HG02870 (cell line): ENCODE results near the gene SHANK3.
"Not testable (repeated sequence)": the region's sequence is repeated elsewhere in the genome, so short reads cannot be mapped to it uniquely, and the experiment has no call there.

ENCODE experiments used
- ATAC-seq: cut with Tn5 transposase; IDR thresholded peaks from one replicate; pipeline ENCODE4 v1.9.1; 2021; ENCODE audit warnings: mild to moderate bottlenecking, moderate library complexity; ENCODE audit not compliant: unreplicated experiment

SHANK3 gene

DNA sequence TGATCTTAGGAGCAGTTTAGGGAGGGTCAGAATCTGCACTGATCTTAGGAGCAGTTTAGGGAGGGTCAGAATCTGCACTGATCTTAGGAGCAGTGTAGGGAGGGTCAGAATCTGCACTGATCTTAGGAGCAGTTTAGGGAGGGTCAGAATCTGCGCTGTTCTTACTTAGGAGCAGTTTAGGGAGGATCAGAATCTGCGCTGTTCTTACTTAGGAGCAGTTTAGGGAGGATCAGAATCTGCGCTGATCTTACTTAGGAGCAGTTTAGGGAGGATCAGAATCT is 28.9 kb upstream of the SHANK3 start:
- ATAC-seq = not testable (repeated sequence)

DNA sequence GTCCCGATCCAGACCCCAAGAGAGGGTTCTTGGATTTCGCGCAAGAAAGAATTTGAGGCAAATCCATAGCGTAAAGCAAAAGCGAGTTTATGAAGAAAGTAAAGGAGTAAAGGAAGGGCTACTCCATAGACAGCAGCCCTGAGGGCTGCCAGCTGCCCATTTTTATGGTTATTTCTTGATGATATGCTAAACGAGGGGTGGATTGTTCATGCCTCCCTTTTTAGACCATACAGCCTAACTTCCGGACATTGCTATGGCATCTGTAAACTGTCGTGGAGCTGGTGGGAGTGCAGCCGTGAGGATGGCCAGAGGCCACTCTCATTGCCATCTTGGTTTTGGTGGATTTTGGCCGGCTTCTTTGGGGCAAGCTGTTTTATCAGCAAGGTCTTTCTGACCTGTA is 19.4 kb upstream of the SHANK3 start:
- no peak for ATAC-seq

DNA sequence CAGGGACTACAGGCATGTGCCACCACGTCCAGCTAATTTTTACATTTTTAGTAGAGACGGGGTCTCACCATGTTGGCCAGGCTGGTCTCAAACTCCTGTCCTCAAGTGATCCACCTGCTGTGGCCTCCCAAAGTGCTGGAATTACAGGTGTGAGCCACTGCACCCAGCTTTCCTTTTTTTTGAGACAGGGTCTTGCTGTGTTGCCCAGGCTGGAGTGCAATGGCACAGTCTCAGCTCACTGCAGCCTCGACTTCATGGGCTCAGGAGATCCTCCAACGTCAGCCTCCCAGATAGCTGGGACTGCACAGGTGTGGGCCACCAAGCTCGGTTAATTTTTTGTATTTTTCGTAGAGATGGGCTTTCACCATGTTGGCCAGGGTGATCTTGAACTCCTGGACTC is 18.0 kb upstream of the SHANK3 start:
- ATAC-seq = not testable (repeated sequence)

DNA sequence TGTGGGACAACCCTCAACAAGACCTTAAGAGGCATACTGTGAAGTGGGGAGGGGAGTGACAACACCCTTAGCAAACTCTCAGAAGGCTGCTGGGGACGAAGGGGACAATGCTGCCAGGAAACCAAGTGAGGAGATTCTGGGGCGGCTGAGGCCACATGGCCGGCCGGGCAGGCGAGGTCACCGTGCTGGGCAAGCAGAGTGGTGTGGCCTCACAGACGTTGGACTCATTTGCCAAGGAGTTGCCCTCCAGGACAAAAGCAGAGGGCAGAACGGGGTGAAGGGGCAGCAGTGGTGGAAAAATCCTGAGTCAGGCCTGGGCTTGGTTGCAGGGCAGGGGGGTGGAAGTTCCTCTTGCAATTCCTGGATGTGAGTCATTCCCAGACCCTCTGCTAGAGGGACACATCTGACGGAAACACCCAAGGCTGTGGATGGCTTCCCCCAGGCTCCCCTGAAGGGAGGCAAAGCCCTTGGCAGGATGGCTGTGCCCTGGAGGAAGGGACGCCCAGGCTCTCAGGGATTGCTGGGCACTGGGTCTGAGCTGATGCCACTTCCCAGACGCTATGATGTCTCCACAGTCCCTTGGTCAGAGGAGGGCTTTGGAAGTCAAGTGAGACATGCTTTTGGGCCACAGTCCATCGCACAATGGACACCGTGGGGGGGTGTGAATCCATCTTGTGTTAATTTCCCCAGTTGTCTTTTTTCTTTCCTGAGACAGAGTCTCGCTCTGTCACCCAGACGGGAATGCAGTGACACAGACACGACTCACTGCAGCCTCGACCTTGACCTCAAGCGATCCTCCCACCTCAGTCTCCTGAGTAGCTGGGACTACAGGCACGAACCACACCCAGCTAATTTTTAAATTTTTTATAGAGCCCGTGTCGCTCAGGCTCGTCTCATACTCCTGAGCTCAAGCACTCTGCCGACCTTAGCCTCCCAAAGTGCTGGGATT is 16.2 kb upstream of the SHANK3 start:
- ATAC-seq = no peak

DNA sequence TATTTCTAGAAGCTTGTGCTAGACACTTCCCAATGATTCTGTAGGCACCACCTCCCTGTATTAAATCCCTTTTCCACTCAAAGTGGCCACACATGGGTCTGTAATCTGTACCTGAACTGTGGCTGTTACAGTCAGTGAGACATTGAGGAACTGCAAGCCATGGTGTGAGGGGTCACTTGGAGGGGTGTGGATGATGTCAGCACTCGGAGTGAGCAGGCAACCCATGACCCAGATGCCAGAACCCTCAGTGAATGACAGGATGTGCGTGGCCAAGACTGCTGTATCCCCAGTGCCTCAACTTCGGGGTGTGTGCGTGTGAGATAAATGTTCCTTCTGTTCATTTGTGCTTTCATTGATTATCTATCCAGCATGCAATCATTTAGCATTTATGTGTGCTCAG is 14.7 kb upstream of the SHANK3 start:
- ATAC-seq = no peak

DNA sequence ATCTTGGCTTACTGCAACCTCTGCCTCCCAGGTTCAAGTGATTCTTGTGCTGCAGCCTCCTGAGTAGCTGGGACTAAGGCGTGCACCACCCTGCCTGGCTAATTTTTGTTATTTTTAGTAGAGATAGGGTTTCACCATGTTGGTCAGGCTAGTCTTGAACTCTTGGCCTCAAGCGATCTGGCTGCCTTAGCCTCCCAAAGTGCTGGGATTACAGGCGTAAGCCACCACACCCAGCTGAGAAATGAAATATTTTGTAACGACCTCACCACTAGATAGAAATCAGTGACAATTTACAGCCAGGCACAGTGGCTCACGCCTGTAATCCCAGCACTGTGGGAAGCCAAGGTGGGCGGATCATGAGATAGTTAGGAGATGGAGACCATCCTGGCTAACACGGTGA is 12.9 kb upstream of the SHANK3 start:
- ATAC-seq = not testable (repeated sequence)

DNA sequence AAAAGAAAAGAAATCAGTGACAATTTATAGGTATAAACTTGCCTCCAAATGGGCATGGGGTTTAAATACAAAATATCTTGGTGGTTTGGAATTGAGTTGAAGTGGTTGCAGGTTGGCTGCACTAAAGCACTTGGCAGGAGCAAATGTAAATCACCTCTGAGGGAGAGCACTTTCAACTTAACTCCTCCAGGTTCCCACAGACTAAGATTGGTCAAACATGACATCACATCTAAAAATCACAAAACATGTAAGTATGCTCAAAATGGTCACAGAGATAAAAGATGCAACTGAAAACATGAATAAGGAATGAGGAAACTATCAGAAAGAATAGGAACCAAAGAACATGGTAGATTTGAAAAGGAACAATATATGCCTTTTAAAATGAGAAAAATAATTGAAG is 12.3 kb upstream of the SHANK3 start:
- no peak for ATAC-seq

DNA sequence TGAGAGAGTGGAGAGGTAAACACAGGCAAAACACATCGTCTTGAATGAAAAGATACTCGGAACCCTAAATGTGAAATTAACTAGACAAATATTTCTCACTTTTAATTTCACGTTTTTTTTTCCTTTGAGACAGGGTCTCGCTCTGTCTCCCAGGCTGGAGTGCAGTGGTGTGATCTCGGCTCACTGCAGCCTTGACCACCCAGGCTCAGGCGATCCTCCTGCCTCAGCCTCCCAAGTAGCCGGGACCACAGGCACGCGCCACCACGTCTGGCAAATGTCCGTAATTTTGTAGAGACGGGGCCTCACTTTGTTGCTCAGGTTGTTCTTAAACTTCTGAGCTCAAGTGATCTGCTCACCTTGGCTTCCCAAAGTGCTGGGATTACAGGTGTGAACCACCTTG is 7.4 kb upstream of the SHANK3 start:
- no peak for ATAC-seq

DNA sequence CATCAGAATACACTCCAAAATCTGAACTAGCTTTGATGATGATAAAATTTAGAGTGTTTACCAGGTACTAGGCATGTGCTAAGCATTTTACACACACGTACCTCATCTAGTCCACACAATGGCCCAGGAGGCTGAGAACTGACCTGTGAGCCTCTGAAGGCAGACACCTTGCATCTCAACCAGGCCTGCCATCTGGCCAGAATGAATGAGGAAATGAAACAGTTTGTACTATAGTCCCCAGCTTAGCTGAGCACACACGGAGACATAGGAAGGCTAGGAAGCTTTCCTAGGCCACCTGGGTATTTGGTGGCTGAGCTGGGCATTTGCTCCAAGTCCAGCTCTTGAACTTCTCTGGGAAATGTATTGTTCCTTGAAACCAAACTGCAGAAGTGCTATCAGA is 6.9 kb upstream of the SHANK3 start:
- ATAC-seq = no peak

DNA sequence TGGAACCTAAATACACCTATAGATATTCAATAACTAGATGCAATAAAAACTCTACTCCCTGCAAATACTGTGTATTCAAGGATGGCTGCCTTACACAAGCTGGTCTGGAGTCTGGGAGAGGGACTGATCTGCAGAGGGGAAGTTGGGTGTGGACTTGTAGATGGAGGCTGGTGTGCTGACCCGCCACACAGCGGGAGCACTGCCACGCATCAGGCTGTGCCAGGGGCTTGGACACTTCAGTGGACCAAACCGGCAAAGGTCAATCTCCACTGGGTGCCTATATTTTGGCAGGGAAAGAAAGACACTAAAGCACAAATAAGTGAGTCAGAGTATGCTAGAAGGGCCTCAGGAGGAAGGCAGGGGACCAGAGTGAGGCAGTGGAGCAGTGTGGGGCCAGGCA is 2.1 kb upstream of the SHANK3 start:
- ATAC-seq = no peak

DNA sequence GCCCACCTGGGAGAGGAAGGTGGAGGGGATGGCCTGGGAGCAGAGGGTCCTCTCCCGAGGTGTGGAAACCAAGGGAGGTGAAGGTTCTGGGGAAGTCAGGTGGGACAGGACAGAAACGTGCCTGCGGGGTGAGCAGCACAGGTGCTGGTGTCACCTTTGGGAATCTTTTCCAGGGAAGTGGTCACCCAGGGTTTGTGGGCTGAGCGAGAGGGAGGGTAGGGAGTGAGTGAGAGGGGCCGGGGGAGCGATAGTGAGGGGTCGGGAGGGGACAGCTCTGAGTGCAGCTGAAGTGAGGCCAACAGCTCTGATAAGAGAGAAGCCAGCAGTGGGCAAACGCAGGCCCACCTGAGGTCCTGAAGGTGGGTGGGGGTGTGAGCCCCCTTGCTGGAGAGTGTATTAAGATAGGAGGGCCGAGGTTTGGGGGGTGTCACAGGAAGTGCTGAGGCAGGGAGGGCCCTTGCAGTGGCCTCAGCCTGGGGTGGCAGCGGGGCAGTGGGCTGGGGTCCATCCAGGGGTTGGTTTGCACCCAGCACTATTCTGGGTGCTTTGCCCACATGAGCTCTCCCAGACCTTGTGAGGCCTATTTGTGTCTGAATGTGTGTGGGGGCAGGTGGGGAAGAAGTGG is 1.6 kb upstream of the SHANK3 start:
- no peak for ATAC-seq

DNA sequence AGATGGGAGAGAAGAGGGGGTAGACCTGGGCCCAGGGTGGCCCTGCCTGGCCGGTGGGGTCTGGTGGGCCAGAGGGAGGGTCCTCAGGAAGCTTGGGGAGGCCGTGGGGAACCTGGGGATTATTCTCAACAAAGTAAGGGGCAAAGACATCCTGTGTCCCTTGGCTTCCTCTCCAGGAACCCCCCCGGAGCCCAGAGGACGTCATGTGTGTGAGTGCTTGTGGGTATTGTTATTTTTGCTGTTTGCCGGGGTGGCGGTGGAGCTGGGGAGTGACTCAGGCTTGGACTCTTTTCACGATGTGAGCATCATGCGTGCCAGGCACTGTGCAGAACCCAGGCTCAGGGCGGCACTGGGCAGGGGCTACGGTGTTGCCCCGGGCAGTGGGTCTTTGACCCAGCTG is 982 bp upstream of the SHANK3 start:
- no peak for ATAC-seq

DNA sequence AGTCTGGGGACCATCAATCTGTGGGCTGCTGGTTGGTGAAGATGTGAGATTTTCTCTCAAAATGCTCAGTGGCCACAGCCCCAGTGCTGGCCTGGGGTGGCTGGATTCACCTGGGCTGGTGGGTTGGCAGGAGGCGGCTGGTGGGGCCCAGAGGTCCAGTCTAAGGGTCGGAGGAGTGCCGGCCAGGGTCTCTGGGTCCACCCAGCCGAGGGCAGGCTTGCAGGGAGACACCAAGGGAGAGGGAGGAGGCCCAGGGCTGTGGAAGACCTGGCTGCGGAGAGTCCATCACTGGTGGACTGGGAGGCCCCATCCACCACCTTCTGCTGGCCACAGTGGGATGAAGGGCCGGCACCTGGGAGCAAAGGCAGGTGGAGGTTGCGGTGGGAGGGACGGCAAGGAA is 582 bp upstream of the SHANK3 start:
- no peak for ATAC-seq

DNA sequence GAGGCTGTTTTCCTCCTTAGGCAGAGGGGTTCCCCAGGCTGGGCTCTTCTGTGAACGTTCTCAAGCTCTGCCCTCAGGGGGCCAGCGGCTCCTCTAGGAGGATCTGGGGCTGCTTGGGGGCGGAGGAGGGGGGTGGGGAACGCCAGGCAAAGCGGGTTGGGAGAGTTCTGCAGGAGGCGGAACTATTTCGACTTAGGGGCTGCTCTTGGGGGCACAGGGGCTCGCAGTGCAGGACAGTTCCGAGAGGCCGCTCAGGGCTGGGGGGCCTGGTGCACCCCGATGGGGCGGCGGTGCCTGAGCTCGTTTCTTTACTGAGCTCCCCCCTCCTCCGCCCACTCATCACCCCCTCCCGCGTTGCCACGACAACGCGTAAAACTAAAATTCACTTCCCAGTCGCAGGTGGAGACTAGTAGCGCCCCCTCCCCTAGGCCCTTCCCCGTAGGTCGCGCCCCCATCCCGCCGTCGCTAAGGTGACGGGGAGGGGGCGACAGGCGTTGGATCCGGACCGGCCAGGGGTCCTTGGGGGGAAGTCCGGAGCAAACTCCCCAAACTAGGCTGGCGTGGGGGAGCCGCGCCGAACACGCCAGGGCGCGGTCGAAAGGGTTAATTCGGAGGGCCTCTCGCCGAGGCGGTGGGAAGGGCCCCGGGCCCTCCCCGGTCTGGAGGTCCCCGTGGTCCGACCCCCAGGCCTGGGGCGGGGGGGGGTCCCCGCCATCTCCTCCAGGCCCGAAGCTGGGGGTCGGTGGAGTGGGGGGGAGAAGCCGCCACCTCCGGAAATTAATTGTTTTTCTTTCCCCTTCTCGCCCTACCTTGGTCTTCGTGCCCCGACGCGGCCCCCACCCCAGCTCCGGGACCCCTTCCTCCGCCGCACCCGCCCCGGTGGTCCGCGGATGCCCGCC is 857 bp downstream of the SHANK3 start:
- no peak for ATAC-seq

DNA sequence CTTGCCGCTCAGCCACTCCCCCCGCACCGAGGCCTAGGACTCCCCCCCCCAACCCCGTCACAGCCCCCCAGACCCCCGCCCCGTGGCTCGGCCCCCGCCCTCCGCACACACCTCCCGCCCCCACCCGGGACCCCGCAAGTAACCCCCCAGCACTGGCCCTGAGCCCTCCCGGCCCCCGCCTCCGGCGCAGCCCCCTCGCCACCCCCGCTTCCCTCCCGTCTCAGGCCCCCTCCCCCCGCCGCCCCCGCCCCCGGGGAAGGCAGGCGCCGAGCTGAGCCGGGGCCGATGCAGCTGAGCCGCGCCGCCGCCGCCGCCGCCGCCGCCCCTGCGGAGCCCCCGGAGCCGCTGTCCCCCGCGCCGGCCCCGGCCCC is 1.5 kb downstream of the SHANK3 start:
- ATAC-seq = no peak

DNA sequence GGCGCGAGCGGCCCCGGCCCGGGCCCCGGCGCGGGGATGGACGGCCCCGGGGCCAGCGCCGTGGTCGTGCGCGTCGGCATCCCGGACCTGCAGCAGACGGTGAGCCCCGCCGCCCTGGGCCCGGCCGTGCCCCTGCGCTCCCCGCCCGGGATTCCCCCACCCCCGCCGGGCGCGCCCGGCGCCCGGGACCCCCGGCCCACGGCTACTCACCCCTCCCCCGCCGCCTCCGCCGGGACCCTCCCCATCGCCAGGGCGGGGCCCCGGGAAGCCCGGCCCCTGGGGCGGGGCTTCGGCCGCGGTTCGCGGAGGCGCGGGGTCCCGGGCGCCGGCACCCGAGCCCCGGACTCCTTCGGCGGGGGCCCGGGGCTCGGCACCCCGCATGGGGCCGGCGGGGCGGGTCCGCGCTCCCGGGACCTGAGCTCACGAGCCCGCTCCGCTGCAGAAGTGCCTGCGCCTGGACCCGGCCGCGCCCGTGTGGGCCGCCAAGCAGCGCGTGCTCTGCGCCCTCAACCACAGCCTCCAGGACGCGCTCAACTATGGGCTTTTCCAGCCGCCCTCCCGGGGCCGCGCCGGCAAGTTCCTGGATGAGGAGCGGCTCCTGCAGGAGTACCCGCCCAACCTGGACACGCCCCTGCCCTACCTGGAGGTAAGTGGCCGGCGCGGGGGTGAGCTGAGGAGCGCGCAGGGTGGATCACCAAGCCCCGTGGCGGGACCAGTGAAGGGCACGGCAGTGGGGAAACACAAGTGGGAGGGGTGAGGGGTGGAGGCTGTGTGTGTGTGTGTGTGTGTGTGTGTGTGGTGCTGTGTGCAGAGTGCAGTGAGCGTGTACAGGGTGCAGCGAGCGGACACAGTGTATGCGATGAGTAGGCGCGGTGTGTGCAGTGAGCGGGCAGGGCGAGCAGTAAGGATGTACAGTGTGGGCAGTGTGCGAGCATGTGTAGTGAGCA is 2.3 kb downstream of the SHANK3 start:
- no peak for ATAC-seq

DNA sequence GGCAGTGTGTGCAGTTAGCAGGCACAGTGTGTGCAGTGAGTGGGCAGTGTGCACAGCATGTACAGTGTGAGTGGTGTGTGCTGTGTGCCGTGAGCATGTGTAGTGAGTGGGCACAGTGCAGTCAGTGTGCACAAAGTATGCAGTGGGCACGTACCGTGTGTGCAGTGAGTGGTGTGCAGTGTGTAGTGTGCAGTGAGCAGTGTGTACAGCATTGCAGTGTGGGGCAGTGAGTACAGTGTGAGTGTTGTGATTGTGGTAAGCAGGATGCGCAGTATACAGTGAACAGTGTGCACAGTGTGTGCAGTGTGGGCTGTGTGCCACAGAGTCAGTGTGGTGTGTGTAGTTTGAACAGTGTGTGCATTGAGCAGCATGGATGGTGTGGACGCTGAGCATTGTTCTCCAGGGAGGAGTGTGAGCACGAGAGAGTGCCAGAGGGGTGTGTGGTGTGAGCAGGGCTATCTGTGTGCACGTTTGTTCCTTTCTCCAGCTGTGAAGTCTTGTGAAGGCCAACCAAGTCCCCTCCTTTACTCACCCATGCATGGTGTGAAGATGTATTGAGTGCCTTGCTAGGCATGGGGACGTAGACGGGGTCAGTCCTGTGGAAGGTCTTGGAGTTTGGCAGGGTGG is 3.0 kb downstream of the SHANK3 start:
- ATAC-seq = no peak

DNA sequence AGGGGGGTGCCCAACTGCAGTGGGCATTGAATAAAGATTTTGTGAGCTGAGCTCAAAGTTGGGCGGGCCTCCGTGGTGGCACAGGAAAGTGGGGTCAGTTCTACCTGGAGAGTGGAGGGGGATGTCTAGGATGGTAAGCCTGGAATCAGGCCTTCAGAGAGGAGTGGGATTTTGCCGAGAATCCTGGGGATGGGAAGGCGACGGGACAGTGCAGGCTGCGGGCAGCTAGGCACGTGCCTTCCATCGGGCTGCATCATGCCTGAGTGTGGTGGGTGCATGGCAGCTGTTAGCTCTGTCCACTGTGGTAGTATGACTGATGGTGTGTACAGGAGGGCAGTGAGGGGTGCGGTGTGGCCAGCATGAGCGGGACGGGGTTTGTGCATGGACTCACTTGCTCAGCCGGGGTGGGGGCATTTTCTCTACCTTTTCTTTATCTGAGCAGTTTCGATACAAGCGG is 3.6 kb downstream of the SHANK3 start:
- ATAC-seq = no peak

DNA sequence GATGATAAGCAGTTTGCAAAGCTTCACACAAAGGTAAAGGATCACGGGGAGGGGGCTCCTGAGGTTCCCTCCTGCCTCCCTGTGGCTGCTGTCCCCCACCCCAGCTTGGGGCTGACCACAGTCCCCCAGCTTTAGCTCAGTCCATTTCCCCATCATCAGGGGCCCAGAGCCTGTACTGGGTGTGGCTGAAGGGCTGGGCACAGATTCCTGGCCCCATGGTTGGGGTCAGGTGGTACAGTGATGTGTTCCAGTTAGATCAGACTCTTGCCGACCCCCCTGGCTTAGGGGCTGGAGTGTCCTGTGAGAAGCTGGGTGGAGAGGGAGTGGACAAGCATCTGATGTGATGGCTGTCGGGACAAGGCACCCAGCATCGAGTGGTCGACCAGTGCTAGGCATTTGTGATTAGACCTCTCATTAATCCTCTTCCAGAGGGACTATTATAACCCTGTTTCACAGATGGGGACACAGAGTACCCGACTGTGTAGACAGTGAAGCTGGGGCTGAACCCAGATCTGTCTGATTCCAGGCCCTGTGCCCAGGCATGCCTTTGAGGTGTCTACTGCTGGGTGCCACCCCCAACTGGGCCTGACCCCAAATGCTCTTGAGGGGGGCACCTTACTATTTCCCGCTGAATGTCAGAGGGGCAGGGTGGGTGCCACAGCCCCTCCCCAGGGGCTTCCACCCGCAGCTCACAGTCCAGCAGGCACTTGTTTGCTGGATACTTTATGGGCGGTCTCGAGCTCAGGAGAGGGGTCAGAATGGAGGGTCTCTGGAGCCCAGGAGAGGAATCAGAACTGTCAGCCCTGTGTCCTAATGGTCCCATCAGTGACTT is 4.3 kb downstream of the SHANK3 start:
- ATAC-seq = no peak
